Measurements from ENCODE around the gene UBE2Q1. TPM values are rescaled to one million over a fixed set of nuclear protein-coding genes. Genes with fewer than 3 reads are reported as not detected.

UBE2Q1 gene
- total and polyA plus RNA-seq, 4 donors, result 8.2 to 22.0 (median 14.2) TPM

DNA sequence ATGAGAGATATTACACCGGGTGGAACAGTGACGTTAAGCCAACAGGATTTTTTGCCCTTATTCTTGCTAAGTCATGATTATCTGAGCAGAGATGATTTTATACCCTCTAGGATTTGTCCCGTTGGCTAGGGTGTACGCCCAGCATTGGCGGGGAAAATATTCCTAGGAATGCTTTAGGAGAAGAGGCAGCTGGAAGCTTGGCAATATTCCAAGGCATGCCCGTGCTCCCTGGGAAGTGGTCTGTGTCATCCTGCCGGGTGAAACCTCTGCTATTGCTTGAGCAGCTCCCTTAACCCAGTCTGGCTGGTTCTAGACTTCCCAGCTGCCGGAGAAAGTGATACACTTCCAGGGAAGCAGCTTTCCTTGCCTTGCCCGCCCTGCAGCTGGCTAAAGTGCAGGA, 25.3 kb upstream of the UBE2Q1 start:
- Histone ChIP-seq H3K27me3 (ENCODE audit: control insufficient read depth in 4 of 4, insufficient read depth in 4 of 4, low read length in 3 of 4) (no peaks in the 10 kb centered on the region), H3K4me3 (ENCODE audit: low read depth in 1 of 3, low read length in 3 of 3) (no peak overlapping the region), H3K27ac (ENCODE audit: low read depth in 1 of 2, low read length in 2 of 2) (no peak overlapping the region), H3K9ac (ENCODE audit: low read depth in 1 of 2, low read length in 2 of 2) (no peak overlapping the region), H3K4me1 (ENCODE audit: control insufficient read depth in 4 of 4, insufficient read depth in 4 of 4, low read length in 3 of 4) (no peaks in the 10 kb centered on the region), H3K36me3 (ENCODE audit: control insufficient read depth in 4 of 4, insufficient read depth in 3 of 4, low read depth in 1 of 4, low read length in 3 of 4) (peaks cover 31 to 97% (median 93%) of the 10 kb centered on the region in 4 donors), H3K9me3 (ENCODE audit: control insufficient read depth in 4 of 4, low read length in 3 of 4) (no peaks in the 10 kb centered on the region)
- TF ChIP-seq TAF1 (conservative IDR thresholded peaks at IDR 0.05), result no peak
- TF ChIP-seq, protein P1, sequence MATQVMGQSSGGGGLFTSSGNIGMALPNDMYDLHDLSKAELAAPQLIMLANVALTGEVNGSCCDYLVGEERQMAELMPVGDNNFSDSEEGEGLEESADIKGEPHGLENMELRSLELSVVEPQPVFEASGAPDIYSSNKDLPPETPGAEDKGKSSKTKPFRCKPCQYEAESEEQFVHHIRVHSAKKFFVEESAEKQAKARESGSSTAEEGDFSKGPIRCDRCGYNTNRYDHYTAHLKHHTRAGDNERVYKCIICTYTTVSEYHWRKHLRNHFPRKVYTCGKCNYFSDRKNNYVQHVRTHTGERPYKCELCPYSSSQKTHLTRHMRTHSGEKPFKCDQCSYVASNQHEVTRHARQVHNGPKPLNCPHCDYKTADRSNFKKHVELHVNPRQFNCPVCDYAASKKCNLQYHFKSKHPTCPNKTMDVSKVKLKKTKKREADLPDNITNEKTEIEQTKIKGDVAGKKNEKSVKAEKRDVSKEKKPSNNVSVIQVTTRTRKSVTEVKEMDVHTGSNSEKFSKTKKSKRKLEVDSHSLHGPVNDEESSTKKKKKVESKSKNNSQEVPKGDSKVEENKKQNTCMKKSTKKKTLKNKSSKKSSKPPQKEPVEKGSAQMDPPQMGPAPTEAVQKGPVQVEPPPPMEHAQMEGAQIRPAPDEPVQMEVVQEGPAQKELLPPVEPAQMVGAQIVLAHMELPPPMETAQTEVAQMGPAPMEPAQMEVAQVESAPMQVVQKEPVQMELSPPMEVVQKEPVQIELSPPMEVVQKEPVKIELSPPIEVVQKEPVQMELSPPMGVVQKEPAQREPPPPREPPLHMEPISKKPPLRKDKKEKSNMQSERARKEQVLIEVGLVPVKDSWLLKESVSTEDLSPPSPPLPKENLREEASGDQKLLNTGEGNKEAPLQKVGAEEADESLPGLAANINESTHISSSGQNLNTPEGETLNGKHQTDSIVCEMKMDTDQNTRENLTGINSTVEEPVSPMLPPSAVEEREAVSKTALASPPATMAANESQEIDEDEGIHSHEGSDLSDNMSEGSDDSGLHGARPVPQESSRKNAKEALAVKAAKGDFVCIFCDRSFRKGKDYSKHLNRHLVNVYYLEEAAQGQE (IDR thresholded peaks at IDR 0.05), result no peak
- TF ChIP-seq, protein P2, sequence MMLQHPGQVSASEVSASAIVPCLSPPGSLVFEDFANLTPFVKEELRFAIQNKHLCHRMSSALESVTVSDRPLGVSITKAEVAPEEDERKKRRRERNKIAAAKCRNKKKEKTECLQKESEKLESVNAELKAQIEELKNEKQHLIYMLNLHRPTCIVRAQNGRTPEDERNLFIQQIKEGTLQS (IDR thresholded peaks at IDR 0.05), result no peak
- no peak for TF ChIP-seq SP1 (IDR thresholded peaks at IDR 0.05)
- TF ChIP-seq YY1 (IDR thresholded peaks at IDR 0.05), result no peak
- no peak for TF ChIP-seq RXRA (IDR thresholded peaks at IDR 0.05)
- TF ChIP-seq, protein P3, sequence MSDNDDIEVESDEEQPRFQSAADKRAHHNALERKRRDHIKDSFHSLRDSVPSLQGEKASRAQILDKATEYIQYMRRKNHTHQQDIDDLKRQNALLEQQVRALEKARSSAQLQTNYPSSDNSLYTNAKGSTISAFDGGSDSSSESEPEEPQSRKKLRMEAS (IDR thresholded peaks at IDR 0.05), result no peak
- no peak for TF ChIP-seq FOXA1 (IDR thresholded peaks at IDR 0.05)
- no peak for TF ChIP-seq JUND (IDR thresholded peaks at IDR 0.05)
- no peak for TF ChIP-seq NR2F2 (IDR thresholded peaks at IDR 0.05)
- TF ChIP-seq HNF4A (conservative IDR thresholded peaks at IDR 0.05), result no peak
- no peak for TF ChIP-seq FOXA2 (IDR thresholded peaks at IDR 0.05)
- TF ChIP-seq, protein P4, sequence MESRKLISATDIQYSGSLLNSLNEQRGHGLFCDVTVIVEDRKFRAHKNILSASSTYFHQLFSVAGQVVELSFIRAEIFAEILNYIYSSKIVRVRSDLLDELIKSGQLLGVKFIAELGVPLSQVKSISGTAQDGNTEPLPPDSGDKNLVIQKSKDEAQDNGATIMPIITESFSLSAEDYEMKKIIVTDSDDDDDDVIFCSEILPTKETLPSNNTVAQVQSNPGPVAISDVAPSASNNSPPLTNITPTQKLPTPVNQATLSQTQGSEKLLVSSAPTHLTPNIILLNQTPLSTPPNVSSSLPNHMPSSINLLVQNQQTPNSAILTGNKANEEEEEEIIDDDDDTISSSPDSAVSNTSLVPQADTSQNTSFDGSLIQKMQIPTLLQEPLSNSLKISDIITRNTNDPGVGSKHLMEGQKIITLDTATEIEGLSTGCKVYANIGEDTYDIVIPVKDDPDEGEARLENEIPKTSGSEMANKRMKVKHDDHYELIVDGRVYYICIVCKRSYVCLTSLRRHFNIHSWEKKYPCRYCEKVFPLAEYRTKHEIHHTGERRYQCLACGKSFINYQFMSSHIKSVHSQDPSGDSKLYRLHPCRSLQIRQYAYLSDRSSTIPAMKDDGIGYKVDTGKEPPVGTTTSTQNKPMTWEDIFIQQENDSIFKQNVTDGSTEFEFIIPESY (IDR thresholded peaks at IDR 0.05), result no peak
- TF ChIP-seq, protein P5, sequence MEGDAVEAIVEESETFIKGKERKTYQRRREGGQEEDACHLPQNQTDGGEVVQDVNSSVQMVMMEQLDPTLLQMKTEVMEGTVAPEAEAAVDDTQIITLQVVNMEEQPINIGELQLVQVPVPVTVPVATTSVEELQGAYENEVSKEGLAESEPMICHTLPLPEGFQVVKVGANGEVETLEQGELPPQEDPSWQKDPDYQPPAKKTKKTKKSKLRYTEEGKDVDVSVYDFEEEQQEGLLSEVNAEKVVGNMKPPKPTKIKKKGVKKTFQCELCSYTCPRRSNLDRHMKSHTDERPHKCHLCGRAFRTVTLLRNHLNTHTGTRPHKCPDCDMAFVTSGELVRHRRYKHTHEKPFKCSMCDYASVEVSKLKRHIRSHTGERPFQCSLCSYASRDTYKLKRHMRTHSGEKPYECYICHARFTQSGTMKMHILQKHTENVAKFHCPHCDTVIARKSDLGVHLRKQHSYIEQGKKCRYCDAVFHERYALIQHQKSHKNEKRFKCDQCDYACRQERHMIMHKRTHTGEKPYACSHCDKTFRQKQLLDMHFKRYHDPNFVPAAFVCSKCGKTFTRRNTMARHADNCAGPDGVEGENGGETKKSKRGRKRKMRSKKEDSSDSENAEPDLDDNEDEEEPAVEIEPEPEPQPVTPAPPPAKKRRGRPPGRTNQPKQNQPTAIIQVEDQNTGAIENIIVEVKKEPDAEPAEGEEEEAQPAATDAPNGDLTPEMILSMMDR (IDR thresholded peaks at IDR 0.05; ENCODE audit: low read depth, low read length, missing input control), result no peak
- WGBS, result 75% methylated on average over 9 of the region's 9 CpGs
- DNase-seq (ENCODE audit: low spot score), result no peak

DNA sequence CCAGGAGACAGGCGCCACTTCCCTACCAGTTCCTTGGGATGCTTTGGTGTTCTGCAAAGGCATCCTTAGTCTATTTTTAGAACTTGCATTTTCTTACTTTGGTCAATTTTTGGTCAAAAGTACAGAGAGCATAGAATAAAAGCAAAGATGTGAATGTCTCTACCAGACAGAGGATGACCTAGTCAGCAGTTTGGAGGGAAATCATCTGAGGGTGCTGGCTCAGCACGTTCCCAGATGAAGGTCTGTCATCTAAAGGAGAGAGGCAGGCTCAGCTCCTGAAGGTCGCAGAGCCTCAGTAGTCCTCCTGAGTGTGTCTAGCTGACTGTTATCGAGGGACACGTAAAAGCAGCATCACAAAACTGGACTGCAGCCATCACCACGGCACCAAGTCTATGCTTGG, 24.4 kb upstream of the UBE2Q1 start:
- WGBS, result 91% methylated on average over 6 of the region's 6 CpGs
- Histone ChIP-seq H3K4me1 (ENCODE audit: control insufficient read depth in 4 of 4, insufficient read depth in 4 of 4, low read length in 3 of 4) (no peaks in the 10 kb centered on the region), H3K4me3 (ENCODE audit: low read depth in 1 of 3, low read length in 3 of 3) (no peak overlapping the region), H3K9me3 (ENCODE audit: control insufficient read depth in 4 of 4, low read length in 3 of 4) (no peaks in the 10 kb centered on the region), H3K27me3 (ENCODE audit: control insufficient read depth in 4 of 4, insufficient read depth in 4 of 4, low read length in 3 of 4) (no peaks in the 10 kb centered on the region), H3K27ac (ENCODE audit: low read depth in 1 of 2, low read length in 2 of 2) (no peak overlapping the region), H3K9ac (ENCODE audit: low read depth in 1 of 2, low read length in 2 of 2) (no peak overlapping the region), H3K36me3 (ENCODE audit: control insufficient read depth in 4 of 4, insufficient read depth in 3 of 4, low read depth in 1 of 4, low read length in 3 of 4) (peaks cover 30 to 94% (median 86%) of the 10 kb centered on the region in 4 donors)
- DNase-seq (ENCODE audit: low spot score), result no peak
- TF ChIP-seq GABPA (IDR thresholded peaks at IDR 0.05 in 1 of 2, conservative IDR thresholded peaks at IDR 0.05 in 1 of 2) (no peak), RXRA (IDR thresholded peaks at IDR 0.05) (no peak), SP1 (IDR thresholded peaks at IDR 0.05) (no peak), NR2F2 (IDR thresholded peaks at IDR 0.05) (no peak), JUND (IDR thresholded peaks at IDR 0.05) (no peak), RAD21 (IDR thresholded peaks at IDR 0.05) (no peak), FOXA2 (IDR thresholded peaks at IDR 0.05) (no peak), TAF1 (conservative IDR thresholded peaks at IDR 0.05) (no peak), YY1 (IDR thresholded peaks at IDR 0.05) (no peak), FOXA1 (IDR thresholded peaks at IDR 0.05) (no peak), HNF4G (IDR thresholded peaks at IDR 0.05) (no peak)
- TF ChIP-seq, protein P4 (IDR thresholded peaks at IDR 0.05), result no peak
- TF ChIP-seq, protein P5 (IDR thresholded peaks at IDR 0.05; ENCODE audit: low read depth, low read length, missing input control), result no peak
- TF ChIP-seq, protein P2 (IDR thresholded peaks at IDR 0.05), result no peak
